Keratinocyte (primary cell): Measurements from ENCODE around the gene FAM53A. TPM values are rescaled to one million over a fixed set of nuclear protein-coding genes. Genes with fewer than 3 reads are reported as not detected.

ENCODE experiments used
- DNase-seq: peaks from one replicate; pipeline ENCODE4 v3.0.0-alpha.2; 2011; ENCODE audit warnings: low read depth, missing footprints, low spot score
- FAIRE-seq: peaks from 2 replicates; lab custom pipeline; 2011; peaks lifted over from hg19 to GRCh38; lab: Jason Lieb, UNC
- H2AFZ ChIP-seq: 2 replicates; pipeline ENCODE4 v1.6.0; 2012; ENCODE audit warnings: low read length, control low read depth, inconsistent platforms; ENCODE audit not compliant: control insufficient read depth
- H3K27ac ChIP-seq: 2 replicates; pipeline ENCODE4 v1.5.1; 2011; ENCODE audit warnings: low read length; ENCODE audit not compliant: control insufficient read depth, insufficient read depth
- H3K27me3 ChIP-seq: 3 replicates; pipeline ENCODE4 v1.6.0; 2011; ENCODE audit warnings: low read length; ENCODE audit not compliant: control insufficient read depth, insufficient read depth; ENCODE audit errors: extremely low read depth
- H3K36me3 ChIP-seq, 2 experiments: 2 replicates in 1 of 2; 3 replicates in 1 of 2; pipeline ENCODE4 v1.5.1; 2011; ENCODE audit warnings: low read length in 2 of 2, mild to moderate bottlenecking in 1 of 2; ENCODE audit not compliant: control insufficient read depth in 2 of 2, insufficient read depth in 2 of 2; ENCODE audit errors: extremely low read depth in 1 of 2
- H3K4me1 ChIP-seq: 3 replicates; pipeline ENCODE4 v1.5.1; 2011; ENCODE audit warnings: low read length; ENCODE audit not compliant: control insufficient read depth, insufficient read depth; ENCODE audit errors: extremely low read depth
- H3K4me2 ChIP-seq: 3 replicates; pipeline ENCODE4 v1.6.0; 2011; ENCODE audit warnings: low read depth, low read length; ENCODE audit not compliant: control insufficient read depth, insufficient read depth; ENCODE audit errors: extremely low read depth
- H3K4me3 ChIP-seq, 3 experiments: fragments of 200-600 bp in 1 of 3; sonication (generic) in 1 of 3; 2 replicates in 2 of 3; 3 replicates in 1 of 3; pipeline ENCODE4 v1.5.1; 2011 to 2016; ENCODE audit warnings: low read length in 3 of 3, mild to moderate bottlenecking in 3 of 3, control low read depth in 2 of 3, inconsistent platforms in 1 of 3, low read depth in 1 of 3, mixed read lengths in 1 of 3, mixed run types in 1 of 3, moderate library complexity in 1 of 3; ENCODE audit not compliant: control insufficient read depth in 2 of 3, insufficient read depth in 2 of 3; ENCODE audit errors: extremely low read depth in 1 of 3
- H3K79me2 ChIP-seq: 2 replicates; pipeline ENCODE4 v1.6.0; 2012; ENCODE audit warnings: low read length; ENCODE audit not compliant: control insufficient read depth, insufficient read depth
- H3K9ac ChIP-seq: 3 replicates; pipeline ENCODE4 v1.6.0; 2011; ENCODE audit warnings: low read length; ENCODE audit not compliant: control insufficient read depth, insufficient read depth; ENCODE audit errors: extremely low read depth
- H3K9me1 ChIP-seq: 3 replicates; pipeline ENCODE4 v1.6.0; 2011; ENCODE audit warnings: low read length; ENCODE audit not compliant: control insufficient read depth, insufficient read depth; ENCODE audit errors: extremely low read depth
- H3K9me3 ChIP-seq: 2 replicates; pipeline ENCODE4 v1.5.1; 2012; ENCODE audit warnings: low read depth, low read length; ENCODE audit not compliant: control insufficient read depth
- H4K20me1 ChIP-seq: 3 replicates; pipeline ENCODE4 v1.6.0; 2011; ENCODE audit warnings: low read length; ENCODE audit not compliant: control insufficient read depth, insufficient read depth; ENCODE audit errors: extremely low read depth
- EZH2 ChIP-seq: IDR thresholded peaks from one replicate; pipeline ENCODE4 v1.6.1; 2012; ENCODE audit warnings: inconsistent platforms, mild to moderate bottlenecking, low read length, moderate library complexity
- dilution Hi-C: fragments of 300-500 bp; cut with MboI; formaldehyde crosslinking; loops from one replicate; pipeline ENCODE4 v1.7.0; 2020; ENCODE audit warnings: low sequenced_read_pairs; ENCODE audit not compliant: extremely low pct_ligation_motif_present
- polyA plus RNA-seq, 5 experiments: library from polyadenylated mRNA; depleted of rRNA in 3 of 5; stranded (reverse) in 3 of 5; stranded (forward) in 1 of 5; unstranded in 1 of 5; fragments of >200 nt; gene quantifications; 1 replicate in 1 of 5; 2 replicates in 3 of 5; 3 replicates in 1 of 5; pipeline versions ENCODE4 v1.2.1 to v1.2.3, GENCODE V29; 2011 to 2012; ENCODE audit warnings: missing spikeins in 2 of 5, low read depth in 1 of 5, low replicate concordance in 1 of 5
- TF ChIP-seq, protein P1 (sequence below), 3 experiments: IDR thresholded peaks in 1 of 3; conservative IDR thresholded peaks in 1 of 3; optimal IDR thresholded peaks in 1 of 3; 2 replicates in 2 of 3; 3 replicates in 1 of 3; pipeline versions ENCODE3 to v1.5.1; 2011; ENCODE audit warnings: low read length in 3 of 3, mild to moderate bottlenecking in 3 of 3, moderate library complexity in 2 of 3, control low read depth in 1 of 3, inconsistent platforms in 1 of 3; ENCODE audit not compliant: insufficient read depth in 2 of 3; ENCODE audit errors: extremely low read depth in 1 of 3

Gene FAM53A
- polyA plus RNA-seq, 1 donor (not counting 4 experiments of a cell fraction or from before 2014, with no cell fraction given), result 0.50 TPM

DNA sequence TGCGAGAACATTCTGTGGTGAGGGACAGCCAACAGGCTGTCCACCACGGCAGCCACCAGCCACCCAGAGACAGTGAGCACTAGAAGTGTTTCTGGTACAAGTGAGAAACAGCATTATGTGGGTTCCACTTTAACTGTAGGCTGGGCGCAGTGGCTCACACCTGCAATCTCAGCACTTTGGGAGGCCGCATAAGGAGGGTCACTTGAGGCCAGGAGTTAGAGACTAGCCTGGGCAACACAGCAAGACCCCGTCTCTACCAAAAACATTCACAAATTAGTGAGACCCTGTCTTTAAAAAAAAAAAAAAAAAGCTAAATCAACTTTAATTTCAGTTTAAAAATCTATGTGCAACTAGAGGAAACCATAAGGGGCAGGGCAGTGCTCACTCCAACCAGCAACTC lies 20.6 kb downstream of the FAM53A start:
- Histone ChIP-seq H3K27me3 (no peaks in the 10 kb centered on the region), H3K27ac (no peak overlapping the region), H3K4me2 (no peak overlapping the region), H3K4me1 (no peaks in the 10 kb centered on the region), H3K9me1 (no peaks in the 10 kb centered on the region), H4K20me1 (no peaks in the 10 kb centered on the region), H3K9ac (no peak overlapping the region), H3K9me3 (no peaks in the 10 kb centered on the region), H3K36me3 (no peaks in the 10 kb centered on the region), H2AFZ (no peak overlapping the region), H3K79me2 (no peaks in the 10 kb centered on the region), H3K4me3 (no peak overlapping the region)
- DNase-seq, result no peak
- FAIRE-seq, result no peak
- TF ChIP-seq, protein P1, sequence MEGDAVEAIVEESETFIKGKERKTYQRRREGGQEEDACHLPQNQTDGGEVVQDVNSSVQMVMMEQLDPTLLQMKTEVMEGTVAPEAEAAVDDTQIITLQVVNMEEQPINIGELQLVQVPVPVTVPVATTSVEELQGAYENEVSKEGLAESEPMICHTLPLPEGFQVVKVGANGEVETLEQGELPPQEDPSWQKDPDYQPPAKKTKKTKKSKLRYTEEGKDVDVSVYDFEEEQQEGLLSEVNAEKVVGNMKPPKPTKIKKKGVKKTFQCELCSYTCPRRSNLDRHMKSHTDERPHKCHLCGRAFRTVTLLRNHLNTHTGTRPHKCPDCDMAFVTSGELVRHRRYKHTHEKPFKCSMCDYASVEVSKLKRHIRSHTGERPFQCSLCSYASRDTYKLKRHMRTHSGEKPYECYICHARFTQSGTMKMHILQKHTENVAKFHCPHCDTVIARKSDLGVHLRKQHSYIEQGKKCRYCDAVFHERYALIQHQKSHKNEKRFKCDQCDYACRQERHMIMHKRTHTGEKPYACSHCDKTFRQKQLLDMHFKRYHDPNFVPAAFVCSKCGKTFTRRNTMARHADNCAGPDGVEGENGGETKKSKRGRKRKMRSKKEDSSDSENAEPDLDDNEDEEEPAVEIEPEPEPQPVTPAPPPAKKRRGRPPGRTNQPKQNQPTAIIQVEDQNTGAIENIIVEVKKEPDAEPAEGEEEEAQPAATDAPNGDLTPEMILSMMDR (optimal IDR thresholded peaks at IDR 0.05 in 1 of 3, IDR thresholded peaks at IDR 0.05 in 1 of 3, conservative IDR thresholded peaks at IDR 0.05 in 1 of 3; ENCODE audit: extremely low read depth in 1 of 3, insufficient read depth in 2 of 3, low read length in 3 of 3), result no peak
- no peak for TF ChIP-seq EZH2
- dilution Hi-C loops, result no loop called here

DNA sequence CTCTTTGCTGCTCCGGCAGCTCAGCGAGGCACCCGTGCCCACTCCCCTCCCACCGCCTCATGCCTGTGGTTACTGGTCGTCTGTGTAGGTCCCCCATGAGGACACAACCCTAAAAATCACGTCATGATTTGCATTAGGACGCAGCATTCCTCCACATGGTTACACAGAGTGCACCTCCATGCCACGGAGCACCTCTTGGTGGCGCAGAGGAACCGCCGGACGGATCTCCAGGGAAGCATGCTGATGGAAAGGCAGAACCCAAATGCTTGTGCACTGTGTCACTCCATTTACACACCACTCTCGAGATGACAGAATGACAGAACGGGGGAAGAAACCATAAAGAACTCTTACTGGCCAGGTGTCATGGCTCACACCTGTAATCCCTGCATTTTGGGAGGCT lies 22.4 kb downstream of the FAM53A start:
- no peak overlapping the region for H2AFZ ChIP-seq
- dilution Hi-C loops, result no loop called here
- H3K9ac ChIP-seq, result no peak overlapping the region
- DNase-seq (no peak), FAIRE-seq (no peak)
- no peaks in the 10 kb centered on the region for H4K20me1 ChIP-seq
- no peak overlapping the region for H3K27ac ChIP-seq
- H3K9me1 ChIP-seq, result no peaks in the 10 kb centered on the region
- no peak overlapping the region for H3K4me2 ChIP-seq
- H3K4me1 ChIP-seq, result no peaks in the 10 kb centered on the region
- H3K9me3 ChIP-seq, result no peaks in the 10 kb centered on the region
- H3K36me3 ChIP-seq, result no peaks in the 10 kb centered on the region
- TF ChIP-seq, protein P1 (optimal IDR thresholded peaks at IDR 0.05 in 1 of 3, IDR thresholded peaks at IDR 0.05 in 1 of 3, conservative IDR thresholded peaks at IDR 0.05 in 1 of 3; ENCODE audit: extremely low read depth in 1 of 3, insufficient read depth in 2 of 3, low read length in 3 of 3), result no peak
- no peak for TF ChIP-seq EZH2
- no peaks in the 10 kb centered on the region for H3K27me3 ChIP-seq
- H3K79me2 ChIP-seq, result no peaks in the 10 kb centered on the region
- no peak overlapping the region for H3K4me3 ChIP-seq
